HepG2 (cell line): ENCODE data around the gene VDAC1. TPM values are rescaled to one million over a fixed set of nuclear protein-coding genes. Genes with fewer than 3 reads are reported as not detected.

Source experiments
- CC2D1A ChIP-seq: sonication (generic); formaldehyde crosslinking; IDR thresholded peaks from 2 replicates; pipeline ENCODE4 v1.8.1; 2023; ENCODE audit warnings: mild to moderate bottlenecking, missing genetic modification reagents
- GPN1 ChIP-seq: sonication (generic); formaldehyde crosslinking; IDR thresholded peaks from 2 replicates; pipeline ENCODE4 v1.5.1; 2020; ENCODE audit warnings: missing genetic modification reagents, borderline replicate concordance
- HIC2 ChIP-seq: sonication (generic); formaldehyde crosslinking; IDR thresholded peaks from 2 replicates; pipeline ENCODE4 v1.9.0; 2022; ENCODE audit warnings: low read depth, missing genetic modification reagents
- JUNB ChIP-seq: sonication (generic); formaldehyde crosslinking; IDR thresholded peaks from 2 replicates; pipeline ENCODE4 v1.8.0; 2022; ENCODE audit warnings: missing genetic modification reagents, mild to moderate bottlenecking, borderline replicate concordance
- MAFF ChIP-seq: IDR thresholded peaks from 2 replicates; pipeline ENCODE4 v1.6.1; 2011; ENCODE audit warnings: low read depth, low read length, improper control_type of control experiment
- MNT ChIP-seq: fragments of 450-650 bp; IDR thresholded peaks from 2 replicates; pipeline ENCODE4 v1.6.1; 2016
- MTF1 ChIP-seq: sonication (generic); formaldehyde crosslinking; IDR thresholded peaks from 2 replicates; pipeline ENCODE4 v1.5.0; 2020; ENCODE audit warnings: missing genetic modification reagents
- NFKB2 ChIP-seq: sonication (generic); formaldehyde crosslinking; IDR thresholded peaks from 2 replicates; pipeline ENCODE4 v1.4.0; 2020; ENCODE audit warnings: missing genetic modification reagents, borderline replicate concordance
- RCOR2 ChIP-seq: IDR thresholded peaks from 2 replicates; pipeline ENCODE4 v1.6.1; 2016; ENCODE audit warnings: missing biosample characterization, missing genetic modification reagents
- SMARCC2 ChIP-seq: fragments of 450-650 bp; IDR thresholded peaks from 2 replicates; pipeline ENCODE4 v1.6.1; 2017; ENCODE audit warnings: antibody characterized with exemption, mild to moderate bottlenecking
- SMARCE1 ChIP-seq: fragments of 450-650 bp; IDR thresholded peaks from 2 replicates; pipeline ENCODE4 v1.6.1; 2017; ENCODE audit warnings: borderline replicate concordance
- TEAD3 ChIP-seq: optimal IDR thresholded peaks from 2 replicates; pipeline ENCODE3; 2016; ENCODE audit warnings: borderline replicate concordance
- ZNF263 ChIP-seq: sonication (generic); formaldehyde crosslinking; IDR thresholded peaks from 2 replicates; pipeline ENCODE4 v1.4.0; 2020; ENCODE audit warnings: missing genetic modification reagents
- ZNF333 ChIP-seq: sonication (generic); formaldehyde crosslinking; IDR thresholded peaks from 2 replicates; pipeline ENCODE4 v1.4.0; 2020; ENCODE audit warnings: mild to moderate bottlenecking, missing genetic modification reagents, borderline replicate concordance
- ZNF382 ChIP-seq: sonication (generic); formaldehyde crosslinking; IDR thresholded peaks from 2 replicates; pipeline ENCODE4 v1.5.0; 2020; ENCODE audit warnings: missing genetic modification reagents, mild to moderate bottlenecking, borderline replicate concordance
- ZNF850 ChIP-seq: sonication (generic); formaldehyde crosslinking; conservative IDR thresholded peaks from 2 replicates; pipeline ENCODE4 v1.9.0; 2021; ENCODE audit warnings: mild to moderate bottlenecking, missing genetic modification reagents
- ZSCAN12 ChIP-seq: sonication (generic); formaldehyde crosslinking; IDR thresholded peaks from 2 replicates; pipeline ENCODE4 v1.9.0; 2021; ENCODE audit warnings: mild to moderate bottlenecking, missing genetic modification reagents
- polyA plus RNA-seq, 8 experiments: library from polyadenylated mRNA; depleted of rRNA in 3 of 8; stranded (reverse) in 7 of 8; unstranded in 1 of 8; fragments of >200 nt; fragmentation: Illumina TruSeq in 4 of 8; extraction: Trizol in 4 of 8; gene quantifications; 2 replicates each; pipeline versions ENCODE4 v1.2.1 to v1.2.3, GENCODE V29; 2011 to 2016; ENCODE audit warnings: low read depth in 4 of 8, missing spikeins in 1 of 8, mixed read lengths in 1 of 8; ENCODE audit not compliant: insufficient read depth in 1 of 8
- total RNA-seq, 5 experiments: library from RNA; depleted of rRNA; stranded (reverse); fragments of >200 nt; fragmentation: Illumina TruSeq; extraction: Trizol; gene quantifications; 2 replicates each; pipeline ENCODE4 v1.2.3, GENCODE V29; 2016; ENCODE audit warnings: low read depth in 1 of 5
- TF ChIP-seq, protein P1 (sequence below): sonication (generic); formaldehyde crosslinking; IDR thresholded peaks from 2 replicates; pipeline ENCODE4 v1.5.0; 2020; ENCODE audit warnings: missing genetic modification reagents
- TF ChIP-seq, protein P2 (sequence below): sonication (generic); formaldehyde crosslinking; IDR thresholded peaks from 2 replicates; pipeline ENCODE4 v1.8.1; 2023; ENCODE audit warnings: missing genetic modification reagents, mild to moderate bottlenecking, borderline replicate concordance
- TF ChIP-seq, protein P3 (sequence below): sonication (generic); formaldehyde crosslinking; IDR thresholded peaks from 2 replicates; pipeline ENCODE4 v1.4.0; 2020; ENCODE audit warnings: missing genetic modification reagents
- TF ChIP-seq, protein P4 (sequence below): sonication (generic); formaldehyde crosslinking; IDR thresholded peaks from 2 replicates; pipeline ENCODE4 v1.4.0; 2020; ENCODE audit warnings: missing genetic modification reagents, borderline replicate concordance

The VDAC1 gene
- total and polyA plus RNA-seq, 2 of the 13 experiments (the other 11 are each of a cell fraction or from before 2014, with no cell fraction given) = 112 to 380 TPM

DNA sequence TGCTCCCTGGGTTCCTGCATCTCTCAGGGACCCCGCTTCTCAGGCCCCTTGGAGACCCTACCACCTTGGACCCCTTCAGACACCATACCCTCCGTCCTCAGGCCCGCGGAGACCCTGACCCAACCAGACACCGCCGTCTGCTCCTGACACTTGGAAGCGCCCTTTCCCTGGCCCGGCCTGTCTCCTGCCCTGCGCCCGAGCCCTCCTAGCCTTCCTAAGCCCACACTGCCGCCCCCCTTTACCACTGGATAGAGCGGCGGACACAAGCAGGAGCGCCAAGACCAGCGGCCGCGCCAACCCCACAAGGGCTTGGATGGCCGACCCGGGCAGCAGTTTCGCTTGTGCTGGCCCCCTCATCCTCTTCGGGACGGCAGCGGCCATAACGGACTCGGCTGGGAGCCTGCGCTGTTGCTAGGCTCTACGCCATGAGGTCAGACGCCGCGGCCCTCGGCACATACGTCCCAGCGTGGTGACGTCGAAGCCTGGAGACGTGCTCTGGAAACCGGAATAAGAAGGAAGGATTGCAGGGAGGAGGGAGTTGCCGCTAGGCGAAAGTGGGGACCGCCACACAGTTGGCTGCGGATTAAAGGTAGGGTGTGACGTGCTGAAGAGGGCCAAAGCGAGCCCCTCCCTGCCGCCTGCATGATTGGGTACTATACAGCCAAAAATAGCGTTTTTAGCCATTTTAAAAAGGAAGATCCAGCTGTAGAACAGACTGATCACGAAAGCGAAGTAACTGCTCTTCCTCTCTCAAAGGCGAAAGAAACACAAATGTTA is 36.4 kb downstream of the VDAC1 start, which contains the start of gene C5orf15 (continued):
- no peak for TF ChIP-seq SMARCE1
- TF ChIP-seq ZSCAN12 (CRISPR knock-in tag) = no peak
- TF ChIP-seq, protein P1, sequence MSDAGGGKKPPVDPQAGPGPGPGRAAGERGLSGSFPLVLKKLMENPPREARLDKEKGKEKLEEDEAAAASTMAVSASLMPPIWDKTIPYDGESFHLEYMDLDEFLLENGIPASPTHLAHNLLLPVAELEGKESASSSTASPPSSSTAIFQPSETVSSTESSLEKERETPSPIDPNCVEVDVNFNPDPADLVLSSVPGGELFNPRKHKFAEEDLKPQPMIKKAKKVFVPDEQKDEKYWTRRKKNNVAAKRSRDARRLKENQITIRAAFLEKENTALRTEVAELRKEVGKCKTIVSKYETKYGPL (CRISPR knock-in tag) = no peak
- TF ChIP-seq RCOR2 = no peak
- no peak for TF ChIP-seq ZNF333 (CRISPR knock-in tag)
- no peak for TF ChIP-seq ZNF382 (CRISPR knock-in tag)
- TF ChIP-seq, protein P2, sequence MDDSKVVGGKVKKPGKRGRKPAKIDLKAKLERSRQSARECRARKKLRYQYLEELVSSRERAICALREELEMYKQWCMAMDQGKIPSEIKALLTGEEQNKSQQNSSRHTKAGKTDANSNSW = no peak; the same call in 1 of the 2 replicates
- TF ChIP-seq MAFF = no peak
- no peak for TF ChIP-seq ZNF850 (CRISPR knock-in tag)
- peak; percentile 92 for TF ChIP-seq ZNF263 (CRISPR knock-in tag)
- TF ChIP-seq, protein P3, sequence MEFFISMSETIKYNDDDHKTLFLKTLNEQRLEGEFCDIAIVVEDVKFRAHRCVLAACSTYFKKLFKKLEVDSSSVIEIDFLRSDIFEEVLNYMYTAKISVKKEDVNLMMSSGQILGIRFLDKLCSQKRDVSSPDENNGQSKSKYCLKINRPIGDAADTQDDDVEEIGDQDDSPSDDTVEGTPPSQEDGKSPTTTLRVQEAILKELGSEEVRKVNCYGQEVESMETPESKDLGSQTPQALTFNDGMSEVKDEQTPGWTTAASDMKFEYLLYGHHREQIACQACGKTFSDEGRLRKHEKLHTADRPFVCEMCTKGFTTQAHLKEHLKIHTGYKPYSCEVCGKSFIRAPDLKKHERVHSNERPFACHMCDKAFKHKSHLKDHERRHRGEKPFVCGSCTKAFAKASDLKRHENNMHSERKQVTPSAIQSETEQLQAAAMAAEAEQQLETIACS (CRISPR knock-in tag) = no peak
- TF ChIP-seq SMARCC2 = no peak
- peak; percentile 82 for TF ChIP-seq TEAD3 (CRISPR knock-in tag)
- TF ChIP-seq GPN1 (CRISPR knock-in tag) = 0 out of 2 replicates have a peak, but pooled peaks have one; percentile 49
- peak; percentile 52; the same call in 1 of the 2 replicates for TF ChIP-seq HIC2 (CRISPR knock-in tag)
- TF ChIP-seq MTF1 = no peak
- TF ChIP-seq, protein P4, sequence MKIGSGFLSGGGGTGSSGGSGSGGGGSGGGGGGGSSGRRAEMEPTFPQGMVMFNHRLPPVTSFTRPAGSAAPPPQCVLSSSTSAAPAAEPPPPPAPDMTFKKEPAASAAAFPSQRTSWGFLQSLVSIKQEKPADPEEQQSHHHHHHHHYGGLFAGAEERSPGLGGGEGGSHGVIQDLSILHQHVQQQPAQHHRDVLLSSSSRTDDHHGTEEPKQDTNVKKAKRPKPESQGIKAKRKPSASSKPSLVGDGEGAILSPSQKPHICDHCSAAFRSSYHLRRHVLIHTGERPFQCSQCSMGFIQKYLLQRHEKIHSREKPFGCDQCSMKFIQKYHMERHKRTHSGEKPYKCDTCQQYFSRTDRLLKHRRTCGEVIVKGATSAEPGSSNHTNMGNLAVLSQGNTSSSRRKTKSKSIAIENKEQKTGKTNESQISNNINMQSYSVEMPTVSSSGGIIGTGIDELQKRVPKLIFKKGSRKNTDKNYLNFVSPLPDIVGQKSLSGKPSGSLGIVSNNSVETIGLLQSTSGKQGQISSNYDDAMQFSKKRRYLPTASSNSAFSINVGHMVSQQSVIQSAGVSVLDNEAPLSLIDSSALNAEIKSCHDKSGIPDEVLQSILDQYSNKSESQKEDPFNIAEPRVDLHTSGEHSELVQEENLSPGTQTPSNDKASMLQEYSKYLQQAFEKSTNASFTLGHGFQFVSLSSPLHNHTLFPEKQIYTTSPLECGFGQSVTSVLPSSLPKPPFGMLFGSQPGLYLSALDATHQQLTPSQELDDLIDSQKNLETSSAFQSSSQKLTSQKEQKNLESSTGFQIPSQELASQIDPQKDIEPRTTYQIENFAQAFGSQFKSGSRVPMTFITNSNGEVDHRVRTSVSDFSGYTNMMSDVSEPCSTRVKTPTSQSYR = no peak
- TF ChIP-seq NFKB2 (CRISPR knock-in tag) = peak; percentile 81; the same call in 1 of the 2 replicates
- no peak for TF ChIP-seq JUNB (CRISPR knock-in tag)
- no peak for TF ChIP-seq CC2D1A (CRISPR knock-in tag)
- peak; percentile 33; the same call in 1 of the 2 replicates for TF ChIP-seq MNT
